Liver (tissue), 2 donors: ENCODE results near the gene ETNK1.

Experiments
- CTCF ChIP-seq: fragments of 150-350 bp; IDR thresholded peaks from 2 replicates; pipeline ENCODE4 v1.5.1; 2017; ENCODE audit warnings: improper control_type of control experiment, low read depth, low read length; ENCODE audit not compliant: missing input control
- REST ChIP-seq: IDR thresholded peaks from 2 replicates; pipeline ENCODE4 v1.6.1; 2016; ENCODE audit warnings: antibody characterized with exemption, mild to moderate bottlenecking
- donor health status: healthy.

- TF ChIP-seq CTCF (no peak), REST (no peak)
Observed at GRCh38 chr12:22625762-22626294, 857 bp downstream of the ETNK1 start.
